Testis (tissue), 3 donors: Measurements from ENCODE around the gene RAPGEF4. TPM values are rescaled to one million over a fixed set of nuclear protein-coding genes. Genes with fewer than 3 reads are reported as not detected.

Source experiments
- DNase-seq: peaks from one replicate; pipeline ENCODE4 v3.0.0-alpha.2; 2019
- H3K27ac ChIP-seq, 2 donors: fragments of 200-600 bp; sonication (generic); one replicate each; pipeline ENCODE4 v1.5.1; 2019
- H3K27me3 ChIP-seq: fragments of 200-600 bp; sonication (generic); one replicate; pipeline ENCODE4 v1.5.1; 2019
- H3K36me3 ChIP-seq: fragments of 200-600 bp; sonication (generic); one replicate; pipeline ENCODE4 v1.5.1; 2017; ENCODE audit warnings: low read depth; ENCODE audit errors: missing control alignments
- H3K4me1 ChIP-seq: fragments of 200-600 bp; sonication (generic); one replicate; pipeline ENCODE4 v1.5.1; 2019
- H3K4me3 ChIP-seq, 2 donors: fragments of 200-600 bp; sonication (generic); one replicate each; pipeline ENCODE4 v1.5.1; 2017 to 2019
- H3K9me3 ChIP-seq: fragments of 200-600 bp; sonication (generic); one replicate; pipeline ENCODE4 v1.5.1; 2017
- CTCF ChIP-seq, 3 experiments: fragments of 450-650 bp in 2 of 3; fragments of 200-600 bp in 1 of 3; sonication (generic) in 1 of 3; IDR thresholded peaks; one replicate each; pipeline ENCODE4 v1.5.1; 2016 to 2019; ENCODE audit warnings: antibody characterized with exemption in 3 of 3, mild to moderate bottlenecking in 2 of 3, moderate library complexity in 1 of 3
- POLR2A ChIP-seq: fragments of 450-650 bp; IDR thresholded peaks from one replicate; pipeline ENCODE4 v1.6.1; 2017; ENCODE audit warnings: antibody characterized with exemption, mild to moderate bottlenecking, moderate library complexity
- WGBS, 2 donors: methylation state at CpG; one replicate each; pipeline ENCODE4 v1.1.5; 2018; 5-methylcytosine and 5-hydroxymethylcytosine counted together
- intact Hi-C: fragments of 100-400 bp; cut with DNase I; formaldehyde crosslinking; loops from one replicate; pipeline ENCODE4 v1.15.1; 2023; ENCODE audit warnings: low total_unique reads
- polyA plus RNA-seq: library from polyadenylated mRNA; stranded (reverse); fragments of 350-450 nt; fragmentation: Illumina TruSeq; extraction: RNeasy Lipid Tissue Mini Kit (QIAGEN cat#74804); gene quantifications from one replicate; pipeline ENCODE4 v1.2.3, GENCODE V29; 2014; ENCODE audit warnings: low read depth, low replicate concordance; ENCODE audit not compliant: insufficient read depth
- total RNA-seq, 2 donors: library from RNA; depleted of rRNA; stranded (reverse); fragments of >200 nt; gene quantifications; one replicate each; pipeline ENCODE4 v1.2.3, GENCODE V29; 2016

RAPGEF4 gene
- total and polyA plus RNA-seq, 3 donors from 2014 or later = 14.3 to 42.6 (median 22.5) TPM

GRCh38 chr2:172888714-172889669 is 153.3 kb downstream of the RAPGEF4 start:
- no peak overlapping the region for H3K27ac ChIP-seq
- intact Hi-C loops = no loop called here
- DNase-seq = no peak

GRCh38 chr2:172889768-172890430 is 154.3 kb downstream of the RAPGEF4 start:
- no peak for TF ChIP-seq CTCF (IDR thresholded peaks at IDR 0.05)
- no peak for TF ChIP-seq POLR2A
- intact Hi-C loops = no loop called here
- H3K4me1 ChIP-seq = peaks cover 10% of the 10 kb centered on the region
- H3K27me3 ChIP-seq = no peaks in the 10 kb centered on the region
- DNase-seq = no peak
- 47 to 55% methylated on average over 7 of the region's 7 CpGs for WGBS, 2 donors
- H3K9me3 ChIP-seq = no peaks in the 10 kb centered on the region
- H3K27ac ChIP-seq = no peak overlapping the region
- no peak overlapping the region for H3K4me3 ChIP-seq
- no peaks in the 10 kb centered on the region for H3K36me3 ChIP-seq

More at GRCh38 chr2:172888714-172889669, 153.3 kb downstream of the RAPGEF4 start:
- Histone ChIP-seq H3K27me3 (no peaks in the 10 kb centered on the region), H3K4me1 (peaks cover 6% of the 10 kb centered on the region), H3K36me3 (no peaks in the 10 kb centered on the region), H3K4me3 (no peak overlapping the region), H3K9me3 (no peaks in the 10 kb centered on the region)
- TF ChIP-seq CTCF (IDR thresholded peaks at IDR 0.05) = no peak
- TF ChIP-seq POLR2A = no peak
- 74 to 79% methylated on average over 10 of the region's 10 CpGs for WGBS, 2 donors

GRCh38 chr2:172893111-172893510 is 157.5 kb downstream of the RAPGEF4 start:
- intact Hi-C loops = no loop called here
- DNase-seq = no peak
- Histone ChIP-seq H3K36me3 (no peaks in the 10 kb centered on the region), H3K27me3 (no peaks in the 10 kb centered on the region), H3K4me3 (no peak overlapping the region), H3K27ac (no peak overlapping the region), H3K9me3 (no peaks in the 10 kb centered on the region), H3K4me1 (peaks cover 5% of the 10 kb centered on the region)
- no peak for TF ChIP-seq CTCF (IDR thresholded peaks at IDR 0.05)
- TF ChIP-seq POLR2A = no peak
- 88 to 89% methylated on average over 10 of the region's 10 CpGs for WGBS, 2 donors

- H3K36me3 ChIP-seq = no peaks in the 10 kb centered on the region
- H3K27ac ChIP-seq = no peak overlapping the region
- H3K4me3 ChIP-seq = no peak overlapping the region
- intact Hi-C loops = no loop called here
- H3K4me1 ChIP-seq = peaks cover 5% of the 10 kb centered on the region
- DNase-seq = no peak
- no peaks in the 10 kb centered on the region for H3K27me3 ChIP-seq
- TF ChIP-seq POLR2A (no peak), CTCF (IDR thresholded peaks at IDR 0.05) (no peak)
- no peaks in the 10 kb centered on the region for H3K9me3 ChIP-seq
- 76 to 79% methylated on average over 2 of the region's 2 CpGs for WGBS, 2 donors
Measured at GRCh38 chr2:172893671-172894070, 158.0 kb downstream of the RAPGEF4 start.
